Gastrocnemius medialis (tissue), 4 donors: ENCODE results near the gene DDX4.

Source experiments
- CTCF ChIP-seq, 5 experiments: fragments of 450-650 bp in 3 of 5; fragments of 200-600 bp in 2 of 5; sonication (generic) in 2 of 5; IDR thresholded peaks in 4 of 5; conservative IDR thresholded peaks in 1 of 5; 1 replicate in 4 of 5; 2 replicates in 1 of 5; pipeline ENCODE4 v1.5.1; 2016 to 2019; ENCODE audit warnings: antibody characterized with exemption in 5 of 5, mild to moderate bottlenecking in 3 of 5, moderate library complexity in 3 of 5
- POLR2A ChIP-seq, 2 donors: fragments of 450-650 bp; IDR thresholded peaks; one replicate each; pipeline ENCODE4 v1.6.1; 2017; ENCODE audit warnings: antibody characterized with exemption in 2 of 2, mild to moderate bottlenecking in 2 of 2, moderate library complexity in 2 of 2

- TF ChIP-seq CTCF (IDR thresholded peaks at IDR 0.05 in 4 of 5, conservative IDR thresholded peaks at IDR 0.05 in 1 of 5) (no peak), POLR2A (IDR thresholded peaks at IDR 0.05) (no peak)
These were observed 39.5 kb downstream of the DDX4 start for GRCh38 chr5:55777332-55777731.
